DND-41 (cell line): ENCODE measurements around the gene TTLL10.

Source experiments
- ATAC-seq: fragments of 200-7000 bp; cut with Tn5 transposase; 3 replicates; pipeline ENCODE4 v1.9.1; 2021; ENCODE audit warnings: low read depth; ENCODE audit not compliant: insufficient read depth
- DNase-seq: peaks from one replicate; pipeline ENCODE4 v3.0.0-alpha.2; 2020
- H2AFZ ChIP-seq: 2 replicates; pipeline ENCODE4 v1.6.0; 2012; ENCODE audit warnings: low read depth, low read length
- H3K27ac ChIP-seq: 2 replicates; pipeline ENCODE4 v1.5.1; 2012; ENCODE audit warnings: low read length, inconsistent platforms
- H3K27me3 ChIP-seq: fragments of 200-600 bp; sonication (generic); 2 replicates; pipeline ENCODE4 v1.6.0; 2012; ENCODE audit warnings: low read length, mild to moderate bottlenecking, inconsistent platforms; ENCODE audit not compliant: insufficient read depth, poor library complexity
- H3K36me3 ChIP-seq: 2 replicates; pipeline ENCODE4 v1.5.1; 2012; ENCODE audit warnings: low read length, inconsistent platforms; ENCODE audit not compliant: insufficient read depth
- H3K4me1 ChIP-seq: 2 replicates; pipeline ENCODE4 v1.5.1; 2012; ENCODE audit warnings: mild to moderate bottlenecking, low read length; ENCODE audit not compliant: insufficient read depth
- H3K4me2 ChIP-seq: 2 replicates; pipeline ENCODE4 v1.6.0; 2012; ENCODE audit warnings: mild to moderate bottlenecking, moderate library complexity, low read length, inconsistent platforms; ENCODE audit not compliant: insufficient read depth
- H3K4me3 ChIP-seq, 2 experiments: fragments of 200-600 bp in 1 of 2; shearing (Covaris generic) in 1 of 2; 2 replicates each; pipeline ENCODE4 v1.5.1; 2012 to 2016; ENCODE audit warnings: inconsistent platforms in 2 of 2, low read length in 2 of 2, mild to moderate bottlenecking in 2 of 2, low read depth in 1 of 2, moderate library complexity in 1 of 2
- H3K79me2 ChIP-seq: 2 replicates; pipeline ENCODE4 v1.6.0; 2012; ENCODE audit warnings: low read length, inconsistent platforms; ENCODE audit not compliant: insufficient read depth
- H3K9ac ChIP-seq: 2 replicates; pipeline ENCODE4 v1.6.0; 2012; ENCODE audit warnings: low read depth, mild to moderate bottlenecking, inconsistent platforms, low read length, moderate library complexity
- H3K9me3 ChIP-seq: 2 replicates; pipeline ENCODE4 v1.5.1; 2012; ENCODE audit warnings: low read length, moderate library complexity, mild to moderate bottlenecking, inconsistent platforms; ENCODE audit not compliant: insufficient read depth, severe bottlenecking
- H4K20me1 ChIP-seq: 2 replicates; pipeline ENCODE4 v1.6.0; 2012; ENCODE audit warnings: low read length; ENCODE audit not compliant: insufficient read depth
- EZH2 ChIP-seq: IDR thresholded peaks from 3 replicates; pipeline ENCODE4 v1.6.1; 2012; ENCODE audit warnings: borderline replicate concordance, low read depth, mild to moderate bottlenecking, moderate library complexity, low read length, inconsistent platforms; ENCODE audit not compliant: severe bottlenecking
- TF ChIP-seq, protein P1 (sequence below): IDR thresholded peaks from 2 replicates; pipeline ENCODE4 v1.5.1; 2012; ENCODE audit warnings: borderline replicate concordance, low read length, moderate library complexity, mild to moderate bottlenecking; ENCODE audit not compliant: poor library complexity, severe bottlenecking; ENCODE audit errors: extremely low read depth

TTLL10 gene

DNA sequence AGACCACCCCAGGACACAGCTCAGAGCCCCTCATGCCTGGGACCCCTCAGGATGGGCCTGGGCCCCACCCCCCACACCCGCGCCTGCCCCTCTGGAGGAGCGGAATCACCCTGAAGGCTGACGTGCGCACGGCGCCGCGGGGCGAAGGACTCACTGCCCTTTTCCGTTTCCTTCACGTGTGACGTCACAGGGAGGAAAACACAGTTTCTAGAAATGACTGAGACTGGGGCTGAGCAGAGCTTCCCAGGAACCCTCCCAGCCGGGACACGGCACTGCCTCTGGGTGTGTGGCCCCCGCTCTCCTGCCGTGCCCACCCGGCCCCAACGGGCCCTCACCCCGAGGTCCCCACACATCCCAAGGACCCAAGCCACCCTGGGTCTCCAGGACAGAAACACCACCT is 45.7 kb downstream of the TTLL10 start:
- Histone ChIP-seq H2AFZ (no peak overlapping the region), H3K27ac (no peak overlapping the region), H3K9ac (no peak overlapping the region), H3K4me1 (no peaks in the 10 kb centered on the region), H3K9me3 (no peaks in the 10 kb centered on the region), H3K4me3 (no peak overlapping the region), H3K36me3 (peaks cover 81% of the 10 kb centered on the region), H3K27me3 (no peaks in the 10 kb centered on the region), H3K79me2 (peaks cover 6% of the 10 kb centered on the region; the same call in 1 of the 2 replicates), H3K4me2 (no peak overlapping the region), H4K20me1 (peaks cover 57% of the 10 kb centered on the region)
- TF ChIP-seq EZH2 = no peak
- TF ChIP-seq, protein P1, sequence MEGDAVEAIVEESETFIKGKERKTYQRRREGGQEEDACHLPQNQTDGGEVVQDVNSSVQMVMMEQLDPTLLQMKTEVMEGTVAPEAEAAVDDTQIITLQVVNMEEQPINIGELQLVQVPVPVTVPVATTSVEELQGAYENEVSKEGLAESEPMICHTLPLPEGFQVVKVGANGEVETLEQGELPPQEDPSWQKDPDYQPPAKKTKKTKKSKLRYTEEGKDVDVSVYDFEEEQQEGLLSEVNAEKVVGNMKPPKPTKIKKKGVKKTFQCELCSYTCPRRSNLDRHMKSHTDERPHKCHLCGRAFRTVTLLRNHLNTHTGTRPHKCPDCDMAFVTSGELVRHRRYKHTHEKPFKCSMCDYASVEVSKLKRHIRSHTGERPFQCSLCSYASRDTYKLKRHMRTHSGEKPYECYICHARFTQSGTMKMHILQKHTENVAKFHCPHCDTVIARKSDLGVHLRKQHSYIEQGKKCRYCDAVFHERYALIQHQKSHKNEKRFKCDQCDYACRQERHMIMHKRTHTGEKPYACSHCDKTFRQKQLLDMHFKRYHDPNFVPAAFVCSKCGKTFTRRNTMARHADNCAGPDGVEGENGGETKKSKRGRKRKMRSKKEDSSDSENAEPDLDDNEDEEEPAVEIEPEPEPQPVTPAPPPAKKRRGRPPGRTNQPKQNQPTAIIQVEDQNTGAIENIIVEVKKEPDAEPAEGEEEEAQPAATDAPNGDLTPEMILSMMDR = no peak
- DNase-seq (no peak), ATAC-seq (no peak)

DNA sequence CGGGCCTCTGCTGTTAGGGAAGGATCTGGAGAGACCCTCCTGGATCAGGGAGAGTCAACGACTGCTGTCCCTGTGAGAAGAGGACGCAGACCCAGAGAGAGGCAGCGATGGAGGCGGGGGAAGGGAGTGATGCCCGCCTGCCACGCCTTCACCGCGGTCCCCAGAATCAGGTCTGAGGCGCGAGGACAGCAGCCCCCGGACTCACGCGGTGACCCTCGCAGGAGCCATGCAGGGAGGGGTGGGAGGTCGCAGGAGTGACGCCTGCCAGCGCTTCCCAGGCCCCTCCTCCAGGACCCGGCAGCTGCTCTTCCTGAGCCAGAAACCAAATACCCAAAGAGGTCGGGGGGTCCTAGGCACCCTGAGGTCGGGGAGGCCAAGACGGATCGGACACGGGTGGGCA is 46.5 kb downstream of the TTLL10 start:
- Histone ChIP-seq H3K4me3 (no peak overlapping the region), H3K9ac (no peak overlapping the region), H3K27me3 (no peaks in the 10 kb centered on the region), H3K4me1 (no peaks in the 10 kb centered on the region), H4K20me1 (peaks cover 60% of the 10 kb centered on the region), H3K27ac (no peak overlapping the region), H3K4me2 (no peak overlapping the region), H3K79me2 (peaks cover 12% of the 10 kb centered on the region), H2AFZ (no peak overlapping the region), H3K36me3 (peaks cover 88% of the 10 kb centered on the region), H3K9me3 (no peaks in the 10 kb centered on the region)
- ATAC-seq (no peak), DNase-seq (no peak)
- TF ChIP-seq, protein P1 = no peak
- no peak for TF ChIP-seq EZH2

DNA sequence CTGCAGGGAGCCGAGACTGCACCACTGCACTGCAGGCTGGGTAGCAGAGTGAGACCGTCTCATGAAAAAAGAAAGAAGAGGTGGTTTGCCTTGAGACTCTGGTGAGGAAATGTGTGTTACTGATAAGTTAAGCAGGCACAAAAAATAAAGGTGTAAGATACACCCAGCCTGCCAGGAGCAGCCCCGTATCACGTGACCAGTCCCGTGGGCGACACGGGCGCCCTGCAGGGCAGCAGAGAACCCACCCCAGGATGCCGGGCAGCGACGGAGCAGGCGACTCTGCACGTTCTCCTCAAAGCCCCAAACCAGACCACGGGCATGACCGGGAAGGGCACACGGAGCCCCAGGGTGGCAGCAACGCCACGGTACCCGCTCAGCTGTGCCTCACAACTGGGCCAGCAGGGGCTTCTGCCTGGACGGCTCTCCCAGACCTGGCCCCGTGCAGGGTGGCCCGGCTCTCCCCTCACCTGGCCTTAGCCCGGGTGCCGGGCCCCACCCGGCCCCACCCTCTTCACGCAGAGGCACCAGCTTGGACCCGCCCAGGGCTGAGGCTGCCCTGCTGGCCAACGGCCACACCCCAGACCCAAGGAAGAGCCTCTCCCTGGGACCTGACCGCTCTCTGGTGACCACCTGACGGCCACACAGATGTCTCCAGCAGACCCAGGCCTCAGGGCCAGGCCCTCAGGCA is 48.4 kb downstream of the TTLL10 start:
- TF ChIP-seq EZH2 = no peak
- TF ChIP-seq, protein P1 = no peak
- H3K4me1 ChIP-seq = no peaks in the 10 kb centered on the region
- peaks cover 92% of the 10 kb centered on the region for H3K36me3 ChIP-seq
- no peak overlapping the region for H2AFZ ChIP-seq
- H3K4me3 ChIP-seq = no peak overlapping the region
- no peak overlapping the region for H3K4me2 ChIP-seq
- H3K27me3 ChIP-seq = no peaks in the 10 kb centered on the region
- H3K79me2 ChIP-seq = peaks cover 30% of the 10 kb centered on the region
- no peak overlapping the region for H3K27ac ChIP-seq
- H3K9me3 ChIP-seq = no peaks in the 10 kb centered on the region
- DNase-seq = no peak
- no peak overlapping the region for H3K9ac ChIP-seq
- no peak; the same call in 2 of the 3 replicates for ATAC-seq
- H4K20me1 ChIP-seq = peaks cover 64% of the 10 kb centered on the region
